Measurements from ENCODE around the gene CSMD2.

CSMD2 gene

GRCh38 chr1:33821291-33821690 is 343.7 kb downstream of the CSMD2 start:
- H3K9ac ChIP-seq: no peak overlapping the region
- H3K36me3 ChIP-seq: no peaks in the 10 kb centered on the region
- H3K27ac ChIP-seq: no peak overlapping the region
- H3K4me3 ChIP-seq: no peak overlapping the region
- H4K20me1 ChIP-seq: no peaks in the 10 kb centered on the region
- H3K4me1 ChIP-seq: no peaks in the 10 kb centered on the region
- TF ChIP-seq Cebpa-rat (IDR thresholded peaks at IDR 0.05): no peak
- no peaks in the 10 kb centered on the region for H3K27me3 ChIP-seq
- H3K9me3 ChIP-seq: no peaks in the 10 kb centered on the region
- no peak overlapping the region for H3K4me2 ChIP-seq

- H3K4me2 ChIP-seq: no peak overlapping the region
- no peak overlapping the region for H3K4me3 ChIP-seq
- H4K20me1 ChIP-seq: no peaks in the 10 kb centered on the region
- TF ChIP-seq Cebpa-rat (IDR thresholded peaks at IDR 0.05): no peak
- no peak overlapping the region for H3K27ac ChIP-seq
- no peak overlapping the region for H3K9ac ChIP-seq
- no peaks in the 10 kb centered on the region for H3K4me1 ChIP-seq
- H3K27me3 ChIP-seq: no peaks in the 10 kb centered on the region
- no peaks in the 10 kb centered on the region for H3K9me3 ChIP-seq
- no peaks in the 10 kb centered on the region for H3K36me3 ChIP-seq
Measured at GRCh38 chr1:33820804-33821203, 344.2 kb downstream of the CSMD2 start.

GRCh38 chr1:33819913-33820311 is 345.1 kb downstream of the CSMD2 start:
- Histone ChIP-seq H3K36me3 (no peaks in the 10 kb centered on the region), H3K27me3 (no peaks in the 10 kb centered on the region), H3K27ac (no peak overlapping the region), H3K9me3 (no peaks in the 10 kb centered on the region), H3K4me1 (no peaks in the 10 kb centered on the region), H3K9ac (no peak overlapping the region), H3K4me3 (no peak overlapping the region), H3K4me2 (no peak overlapping the region), H4K20me1 (no peaks in the 10 kb centered on the region)
- TF ChIP-seq Cebpa-rat (IDR thresholded peaks at IDR 0.05): no peak

- Histone ChIP-seq H4K20me1 (no peaks in the 10 kb centered on the region), H3K27ac (no peak overlapping the region), H3K9me3 (no peaks in the 10 kb centered on the region), H3K27me3 (no peaks in the 10 kb centered on the region), H3K36me3 (no peaks in the 10 kb centered on the region), H3K4me2 (no peak overlapping the region), H3K4me1 (no peaks in the 10 kb centered on the region), H3K4me3 (no peak overlapping the region), H3K9ac (no peak overlapping the region)
- TF ChIP-seq Cebpa-rat (IDR thresholded peaks at IDR 0.05): no peak
Measured at GRCh38 chr1:33819290-33819912, 345.6 kb downstream of the CSMD2 start.

- no peak overlapping the region for H3K4me3 ChIP-seq
- no peaks in the 10 kb centered on the region for H3K36me3 ChIP-seq
- no peaks in the 10 kb centered on the region for H3K4me1 ChIP-seq
- no peak overlapping the region for H3K4me2 ChIP-seq
- no peak for TF ChIP-seq Cebpa-rat (IDR thresholded peaks at IDR 0.05)
- no peaks in the 10 kb centered on the region for H3K27me3 ChIP-seq
- no peak overlapping the region for H3K27ac ChIP-seq
- H4K20me1 ChIP-seq: no peaks in the 10 kb centered on the region
- H3K9ac ChIP-seq: no peak overlapping the region
- no peaks in the 10 kb centered on the region for H3K9me3 ChIP-seq
Measured at GRCh38 chr1:33818071-33818470, 347.0 kb downstream of the CSMD2 start.

- no peak for TF ChIP-seq Cebpa-rat (IDR thresholded peaks at IDR 0.05)
- no peak overlapping the region for H3K4me3 ChIP-seq
- no peak overlapping the region for H3K4me2 ChIP-seq
- H3K9me3 ChIP-seq: no peaks in the 10 kb centered on the region
- H4K20me1 ChIP-seq: no peaks in the 10 kb centered on the region
- no peak overlapping the region for H3K9ac ChIP-seq
- H3K27me3 ChIP-seq: no peaks in the 10 kb centered on the region
- H3K4me1 ChIP-seq: no peaks in the 10 kb centered on the region
- no peaks in the 10 kb centered on the region for H3K36me3 ChIP-seq
- H3K27ac ChIP-seq: no peak overlapping the region
Measured at GRCh38 chr1:33815061-33815460, 350.0 kb downstream of the CSMD2 start.

- no peak overlapping the region for H3K4me2 ChIP-seq
Measured at GRCh38 chr1:33814166-33814565, 350.9 kb downstream of the CSMD2 start.

GRCh38 chr1:33810571-33810970 is 354.5 kb downstream of the CSMD2 start:
- Histone ChIP-seq H3K4me1 (no peaks in the 10 kb centered on the region), H3K4me3 (no peak overlapping the region), H3K27ac (no peak overlapping the region), H3K27me3 (no peaks in the 10 kb centered on the region), H4K20me1 (no peaks in the 10 kb centered on the region), H3K36me3 (no peaks in the 10 kb centered on the region), H3K4me2 (no peak overlapping the region), H3K9ac (no peak overlapping the region), H3K9me3 (no peaks in the 10 kb centered on the region)
- no peak for TF ChIP-seq Cebpa-rat (IDR thresholded peaks at IDR 0.05)

More at GRCh38 chr1:33814166-33814565, 350.9 kb downstream of the CSMD2 start:
- H3K36me3 ChIP-seq: no peaks in the 10 kb centered on the region
- H3K9ac ChIP-seq: no peak overlapping the region
- no peak overlapping the region for H3K4me3 ChIP-seq
- H3K27me3 ChIP-seq: no peaks in the 10 kb centered on the region
- TF ChIP-seq Cebpa-rat (IDR thresholded peaks at IDR 0.05): no peak
- H3K9me3 ChIP-seq: no peaks in the 10 kb centered on the region
- no peaks in the 10 kb centered on the region for H3K4me1 ChIP-seq
- no peaks in the 10 kb centered on the region for H4K20me1 ChIP-seq
- H3K27ac ChIP-seq: no peak overlapping the region

- Histone ChIP-seq H3K9me3 (no peaks in the 10 kb centered on the region), H3K9ac (no peak overlapping the region), H4K20me1 (no peaks in the 10 kb centered on the region), H3K4me2 (no peak overlapping the region), H3K27ac (no peak overlapping the region), H3K36me3 (no peaks in the 10 kb centered on the region), H3K4me3 (no peak overlapping the region), H3K4me1 (no peaks in the 10 kb centered on the region), H3K27me3 (no peaks in the 10 kb centered on the region)
- no peak for TF ChIP-seq Cebpa-rat (IDR thresholded peaks at IDR 0.05)
Measured at GRCh38 chr1:33805988-33806387, 359.0 kb downstream of the CSMD2 start.

- H4K20me1 ChIP-seq: no peaks in the 10 kb centered on the region
- H3K36me3 ChIP-seq: no peaks in the 10 kb centered on the region
- H3K9ac ChIP-seq: no peak overlapping the region
- TF ChIP-seq Cebpa-rat (IDR thresholded peaks at IDR 0.05): no peak
- no peak overlapping the region for H3K27ac ChIP-seq
- H3K27me3 ChIP-seq: no peaks in the 10 kb centered on the region
- H3K4me3 ChIP-seq: no peak overlapping the region
- H3K9me3 ChIP-seq: peaks cover 18% of the 10 kb centered on the region
- no peak overlapping the region for H3K4me2 ChIP-seq
- H3K4me1 ChIP-seq: no peaks in the 10 kb centered on the region
Measured at GRCh38 chr1:33802268-33802667, 362.8 kb downstream of the CSMD2 start.

- Histone ChIP-seq H3K9me3 (peaks cover 45% of the 10 kb centered on the region), H3K4me3 (no peak overlapping the region), H3K27me3 (no peaks in the 10 kb centered on the region), H3K4me2 (no peak overlapping the region), H4K20me1 (peaks cover 6% of the 10 kb centered on the region; the same call in 1 of the 2 replicates), H3K4me1 (peaks cover 20% of the 10 kb centered on the region), H3K36me3 (no peaks in the 10 kb centered on the region), H3K27ac (no peak overlapping the region), H3K9ac (no peak overlapping the region)
- no peak for TF ChIP-seq Cebpa-rat (IDR thresholded peaks at IDR 0.05)
Measured at GRCh38 chr1:33797849-33798248, 367.2 kb downstream of the CSMD2 start.
